GM12878 (cell line): ENCODE results near the gene RUVBL2. TPM values are rescaled to one million over a fixed set of nuclear protein-coding genes. Genes with fewer than 3 reads are reported as not detected.
A peak's percentile ranks its signal among the peaks of the same experiment; 100 is the strongest.
"Not testable (repeated sequence)": the region's sequence is repeated elsewhere in the genome, so short reads cannot be mapped to it uniquely, and the experiment has no call there.

Experiments used
- ATAC-seq: fragments of 200-7000 bp; cut with Tn5 transposase; 3 replicates; pipeline ENCODE4 v1.9.1; 2020; ENCODE audit warnings: mild to moderate bottlenecking, moderate library complexity
- BruUV-seq: library from RNA; stranded (reverse); fragments of 400-500 nt; replicated peaks from 2 replicates; lab custom pipeline; 2021; lab: Mats Ljungman, UMichigan
- CTCF ChIA-PET: fragments of 300-600 bp; sonication (Branson Sonifier 250); formaldehyde crosslinking; extraction: SDS; loops from one replicate; lab custom pipeline; 2021; ENCODE audit warnings: inconsistent platforms; lab: Yijun Ruan, JAX
- POLR2A ChIA-PET: fragments of 350-600 bp; formaldehyde crosslinking; extraction: SDS; loops from one replicate; lab custom pipeline; 2021; ENCODE audit warnings: inconsistent platforms; lab: Charles Lee
- RAD21 ChIA-PET: fragments of 300-600 bp; sonication (Branson Sonifier 250); formaldehyde crosslinking; loops from one replicate; lab custom pipeline; 2023; ENCODE audit warnings: antibody characterized with exemption; ENCODE audit not compliant: unreplicated experiment; lab: Charles Lee
- SMC1A ChIA-PET: fragments of 300-600 bp; sonication (Branson Sonifier 250); formaldehyde crosslinking; loops from one replicate; lab custom pipeline; 2023; ENCODE audit not compliant: unreplicated experiment, uncharacterized antibody; lab: Charles Lee
- DNase-seq: peaks from one replicate; pipeline ENCODE4 v3.0.0-alpha.2; 2011; ENCODE audit warnings: low read depth, low spot score
- FAIRE-seq: peaks from 3 replicates; lab custom pipeline; 2011; peaks lifted over from hg19 to GRCh38; lab: Jason Lieb, UNC
- H2AFZ ChIP-seq: 2 replicates; pipeline ENCODE4 v1.6.0; 2011; ENCODE audit warnings: low read depth, low read length, control low read depth; ENCODE audit not compliant: control insufficient read depth
- H3K27ac ChIP-seq: 2 replicates; pipeline ENCODE4 v1.5.1; 2011; ENCODE audit warnings: control low read depth; ENCODE audit not compliant: control insufficient read depth, insufficient read depth
- H3K27me3 ChIP-seq, 2 experiments: replicated peaks in 1 of 2; 2 replicates each; pipeline versions ENCODE4 v1.6.0 to v1.6.1; 2011; ENCODE audit warnings: low read length in 1 of 2; ENCODE audit not compliant: control insufficient read depth in 2 of 2, insufficient read depth in 2 of 2
- H3K36me3 ChIP-seq, 2 experiments: 2 replicates each; pipeline ENCODE4 v1.5.1; 2011; ENCODE audit warnings: low read length in 1 of 2; ENCODE audit not compliant: control insufficient read depth in 2 of 2, insufficient read depth in 2 of 2
- H3K4me1 ChIP-seq: 2 replicates; pipeline ENCODE4 v1.6.1; 2011; ENCODE audit warnings: mild to moderate bottlenecking, low read length, moderate library complexity, mixed read lengths; ENCODE audit not compliant: control insufficient read depth, insufficient read depth
- H3K4me2 ChIP-seq: 2 replicates; pipeline ENCODE4 v1.6.0; 2011; ENCODE audit warnings: control low read depth; ENCODE audit not compliant: control insufficient read depth, insufficient read depth
- H3K4me3 ChIP-seq: fragments of 200-600 bp; sonication (generic); 2 replicates; pipeline ENCODE4 v1.5.1; 2016
- H3K79me2 ChIP-seq: 2 replicates; pipeline ENCODE4 v1.6.0; 2011; ENCODE audit warnings: low read length; ENCODE audit not compliant: control insufficient read depth, insufficient read depth
- H3K9ac ChIP-seq: 2 replicates; pipeline ENCODE4 v1.8.0; 2011; ENCODE audit warnings: low read length, control low read depth, mixed read lengths; ENCODE audit not compliant: control insufficient read depth, insufficient read depth
- H3K9me3 ChIP-seq: replicated peaks from 3 replicates; pipeline ENCODE4 v1.5.1; 2011; ENCODE audit warnings: mild to moderate bottlenecking, low read length; ENCODE audit not compliant: control insufficient read depth, insufficient read depth
- H4K20me1 ChIP-seq: 2 replicates; pipeline ENCODE4 v1.6.0; 2011; ENCODE audit not compliant: control insufficient read depth, insufficient read depth
- ATF7 ChIP-seq: fragments of 450-650 bp; IDR thresholded peaks from 2 replicates; pipeline ENCODE4 v1.6.1; 2016; ENCODE audit warnings: low read depth, mild to moderate bottlenecking
- CREB1 ChIP-seq: IDR thresholded peaks from 2 replicates; pipeline ENCODE4 v1.6.1; 2012; ENCODE audit warnings: low read depth, mild to moderate bottlenecking, inconsistent platforms
- CREM ChIP-seq: IDR thresholded peaks from 2 replicates; pipeline ENCODE4 v1.6.1; 2014; ENCODE audit warnings: antibody characterized with exemption, low read depth
- CTCF ChIP-seq, 3 experiments: IDR thresholded peaks in 2 of 3; conservative IDR thresholded peaks in 1 of 3; 2 replicates each; pipeline ENCODE4 v1.5.1; 2011; ENCODE audit warnings: low read depth in 3 of 3, low read length in 3 of 3, mild to moderate bottlenecking in 3 of 3, control low read depth in 2 of 3, moderate library complexity in 2 of 3, inconsistent platforms in 1 of 3, mixed read lengths in 1 of 3; ENCODE audit not compliant: control insufficient read depth in 2 of 3, insufficient read depth in 1 of 3; ENCODE audit errors: extremely low read depth in 1 of 3
- NFYB ChIP-seq: IDR thresholded peaks from 2 replicates; pipeline ENCODE4 v1.6.1; 2011; ENCODE audit warnings: low read depth, mild to moderate bottlenecking, low read length, improper control_type of control experiment, moderate library complexity; ENCODE audit not compliant: insufficient read depth
- SREBF2 ChIP-seq: IDR thresholded peaks from 2 replicates; pipeline ENCODE4 v1.6.1; 2012; ENCODE audit warnings: mild to moderate bottlenecking, low read length
- WGBS: methylation state at CpG from one replicate; pipeline ENCODE4 v1.1.6; 2016; ENCODE audit warnings: low lambda C conversion rate; ENCODE audit not compliant: insufficient replicate concordance, insufficient coverage; ENCODE audit errors: missing lambda C conversion rate; 5-methylcytosine and 5-hydroxymethylcytosine counted together
- in situ Hi-C: fragments of 300-500 bp; cut with MboI; formaldehyde crosslinking; loops from 9 replicates; pipeline ENCODE4 v1.14.3; 2018; ENCODE audit warnings: mixed read lengths
- intact Hi-C: fragments of 100-400 bp; cut with micrococcal nuclease; formaldehyde crosslinking; loops from one replicate; pipeline ENCODE4 v1.14.2; 2022; ENCODE audit not compliant: unreplicated experiment
- polyA plus RNA-seq, 11 experiments: library from polyadenylated mRNA; depleted of rRNA in 4 of 11; unstranded in 6 of 11; stranded (reverse) in 5 of 11; fragments of >200 nt; fragmentation: Nextera tagmentation in 4 of 11; fragmentation: Illumina TruSeq in 1 of 11; extraction: Ambion mirVana in 4 of 11; extraction: Trizol in 1 of 11; gene quantifications; 1 replicate in 1 of 11; 2 replicates in 10 of 11; pipeline versions ENCODE4 v1.2.1 to v1.2.3, GENCODE V29; 2011 to 2016; ENCODE audit warnings: inconsistent platforms in 2 of 11, missing spikeins in 2 of 11, low read depth in 1 of 11
- total RNA-seq, 4 experiments: library from RNA; depleted of rRNA in 3 of 4; stranded (reverse); fragments of >200 nt in 3 of 4; fragmentation: Illumina TruSeq in 1 of 4; extraction: Trizol in 1 of 4; gene quantifications; 2 replicates each; pipeline versions ENCODE4 v1.2.1 to v1.2.3, GENCODE V29; 2013 to 2021

RUVBL2 gene
- total and polyA plus RNA-seq, 10 of the 15 experiments (the other 5 are each of a cell fraction or from before 2014, with no cell fraction given) = 33.8 to 224 (median 125) TPM

GRCh38 chr19:49031642-49032301 lies 38.1 kb downstream of the RUVBL2 start, which contains the start of gene CGB2:
Gene CGB2, plus strand, starts transcription at chr19:49031890. Its CDS starts 206 bp downstream, at chr19:49032096.
- H2AFZ ChIP-seq, in situ Hi-C loops, SMC1A ChIA-PET, H3K36me3 ChIP-seq, intact Hi-C loops, H3K27me3 ChIP-seq, H3K4me2 ChIP-seq, H3K9me3 ChIP-seq, BruUV-seq, H3K27ac ChIP-seq, H3K9ac ChIP-seq, H3K4me3 ChIP-seq, H3K4me1 ChIP-seq, H4K20me1 ChIP-seq, H3K79me2 ChIP-seq, FAIRE-seq, POLR2A ChIA-PET: not testable (repeated sequence)
- TF ChIP-seq SREBF2 (peak; percentile 77), CREB1 (peak; percentile 44; the same call in 1 of the 2 replicates), CREM (0 out of 2 replicates have a peak, but pooled peaks have one; percentile 18), ATF7 (peak; percentile 27; the same call in 1 of the 2 replicates), CTCF (IDR thresholded peaks at IDR 0.05 in 2 of 3, conservative IDR thresholded peaks at IDR 0.05 in 1 of 3; ENCODE audit: control insufficient read depth in 2 of 3, extremely low read depth in 1 of 3, insufficient read depth in 1 of 3, low read depth in 3 of 3, low read length in 3 of 3) (peak in 2 of 3 experiments; percentile 12 to 43; a peak in 2 of 6 replicates), NFYB (0 out of 2 replicates have a peak, but pooled peaks have one; percentile 22)
- WGBS = 33% methylated on average over 17 of the region's 28 CpGs
- peak; percentile 77 for ATAC-seq
- ChIA-PET RAD21 (interaction anchor here (1.2 kb wide), 1 partner anchor 38 kb away, joined by 3 read pairs; the partner anchor contains the start of genes GYS1 and RUVBL2), CTCF (interaction anchor here (1.4 kb wide), 1 partner anchor 38 kb away, joined by 5 read pairs; the partner anchor contains the start of genes GYS1 and RUVBL2)
- peak; percentile 25 for DNase-seq
